ENCODE results near the gene HORMAD2.

DNA sequence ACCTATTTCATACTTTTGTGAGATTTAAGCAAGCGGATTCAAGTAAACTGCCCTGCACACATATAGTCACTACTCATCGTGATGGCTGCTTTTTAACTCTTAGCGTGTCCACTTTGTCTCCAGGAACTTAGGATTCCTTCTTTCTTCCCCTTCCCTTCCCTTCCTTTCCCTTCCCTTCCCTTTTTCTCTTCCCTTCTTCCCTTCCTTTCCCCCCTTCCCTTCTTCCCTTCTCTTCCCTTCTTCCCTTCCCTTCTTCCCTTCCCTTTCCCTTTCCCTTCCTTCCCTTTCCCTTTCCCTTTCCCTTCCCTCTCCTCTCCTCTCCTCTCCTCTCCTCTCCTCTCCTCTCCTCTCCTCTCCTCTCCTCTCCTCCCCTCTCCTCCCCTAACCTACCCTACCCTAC, 100.4 kb downstream of the HORMAD2 start:
- TF ChIP-seq, protein P1, sequence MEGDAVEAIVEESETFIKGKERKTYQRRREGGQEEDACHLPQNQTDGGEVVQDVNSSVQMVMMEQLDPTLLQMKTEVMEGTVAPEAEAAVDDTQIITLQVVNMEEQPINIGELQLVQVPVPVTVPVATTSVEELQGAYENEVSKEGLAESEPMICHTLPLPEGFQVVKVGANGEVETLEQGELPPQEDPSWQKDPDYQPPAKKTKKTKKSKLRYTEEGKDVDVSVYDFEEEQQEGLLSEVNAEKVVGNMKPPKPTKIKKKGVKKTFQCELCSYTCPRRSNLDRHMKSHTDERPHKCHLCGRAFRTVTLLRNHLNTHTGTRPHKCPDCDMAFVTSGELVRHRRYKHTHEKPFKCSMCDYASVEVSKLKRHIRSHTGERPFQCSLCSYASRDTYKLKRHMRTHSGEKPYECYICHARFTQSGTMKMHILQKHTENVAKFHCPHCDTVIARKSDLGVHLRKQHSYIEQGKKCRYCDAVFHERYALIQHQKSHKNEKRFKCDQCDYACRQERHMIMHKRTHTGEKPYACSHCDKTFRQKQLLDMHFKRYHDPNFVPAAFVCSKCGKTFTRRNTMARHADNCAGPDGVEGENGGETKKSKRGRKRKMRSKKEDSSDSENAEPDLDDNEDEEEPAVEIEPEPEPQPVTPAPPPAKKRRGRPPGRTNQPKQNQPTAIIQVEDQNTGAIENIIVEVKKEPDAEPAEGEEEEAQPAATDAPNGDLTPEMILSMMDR (conservative IDR thresholded peaks at IDR 0.05 in 1 of 2, IDR thresholded peaks at IDR 0.05 in 1 of 2; ENCODE audit: low read depth in 1 of 2, low read length in 2 of 2) = no peak
- no peak for TF ChIP-seq EZH2 (IDR thresholded peaks at IDR 0.05; ENCODE audit: low read length, missing control alignments)
